ENCODE results near the gene PRR3. TPM values are rescaled to one million over a fixed set of nuclear protein-coding genes. Genes with fewer than 3 reads are reported as not detected.
"Not testable (repeated sequence)": the region's sequence is repeated elsewhere in the genome, so short reads cannot be mapped to it uniquely, and the experiment has no call there.

The PRR3 gene
- polyA plus RNA-seq, 3 donors from 2014 or later = 1.0 to 9.0 (median 3.6) TPM

GRCh38 chr6:30597315-30598144 is 40.4 kb downstream of the PRR3 start:
- H3K4me1 Mint-ChIP-seq = peaks cover 21 to 41% of the 10 kb centered on the region in 2 donors
- peak overlapping the region; percentile 68 to 88 (median 85) for H3K27ac Mint-ChIP-seq
- H3K27me3 Mint-ChIP-seq (ENCODE audit: low read depth in 3 of 3); H3K9me3 Mint-ChIP-seq; H3K4me3 Mint-ChIP-seq: not testable (repeated sequence)
- DNase-seq = peak; percentile 72 to 75 (median 72)
- H3K36me3 Mint-ChIP-seq = peaks cover 2 to 18% (median 3%) of the 10 kb centered on the region in 3 donors

GRCh38 chr6:30598912-30599624 is 42.0 kb downstream of the PRR3 start:
- peak overlapping the region in 2 of 6 donors; percentile 88 to 91 for H3K27ac Mint-ChIP-seq
- peaks cover 0 to 3% (median 0%) of the 10 kb centered on the region in 3 donors for H3K27me3 Mint-ChIP-seq (ENCODE audit: low read depth in 3 of 3)
- no peak overlapping the region for H3K4me3 Mint-ChIP-seq
- DNase-seq = no peak
- peaks cover 27 to 52% of the 10 kb centered on the region in 2 donors for H3K4me1 Mint-ChIP-seq
- no peaks in the 10 kb centered on the region for H3K9me3 Mint-ChIP-seq
- H3K36me3 Mint-ChIP-seq = peaks cover 15 to 30% (median 16%) of the 10 kb centered on the region in 3 donors

GRCh38 chr6:30599625-30600324 is 42.7 kb downstream of the PRR3 start:
- no peak overlapping the region for H3K4me3 Mint-ChIP-seq
- H3K36me3 Mint-ChIP-seq = peaks cover 18 to 37% (median 20%) of the 10 kb centered on the region in 3 donors
- peaks cover under 1 to 2% (median 2%) of the 10 kb centered on the region in 3 donors for H3K27me3 Mint-ChIP-seq (ENCODE audit: low read depth in 3 of 3)
- peak overlapping the region; percentile 60 to 92 (median 83) for H3K27ac Mint-ChIP-seq
- peaks cover 27 to 52% of the 10 kb centered on the region in 2 donors for H3K4me1 Mint-ChIP-seq
- H3K9me3 Mint-ChIP-seq = no peaks in the 10 kb centered on the region
- no peak for DNase-seq

- peaks cover 18 to 42% (median 20%) of the 10 kb centered on the region in 3 donors for H3K36me3 Mint-ChIP-seq
- peak overlapping the region; percentile 49 to 92 (median 73) for H3K27ac Mint-ChIP-seq
- DNase-seq = no peak
- H3K9me3 Mint-ChIP-seq = no peaks in the 10 kb centered on the region
- H3K4me3 Mint-ChIP-seq = peak overlapping the region in 1 of 5 donors; percentile 72
- H3K27me3 Mint-ChIP-seq (ENCODE audit: low read depth in 3 of 3) = peaks cover 2% of the 10 kb centered on the region in 3 donors
- peaks cover 27 to 49% of the 10 kb centered on the region in 2 donors for H3K4me1 Mint-ChIP-seq
These were observed 43.4 kb downstream of the PRR3 start for GRCh38 chr6:30600451-30600961.

- Mint-ChIP-seq H3K36me3 (peaks cover 25 to 50% (median 27%) of the 10 kb centered on the region in 3 donors), H3K27me3 (ENCODE audit: low read depth in 3 of 3) (peaks cover 2 to 4% (median 2%) of the 10 kb centered on the region in 3 donors)
These were observed 44.3 kb downstream of the PRR3 start for GRCh38 chr6:30601436-30601814.

GRCh38 chr6:30601815-30602641 is 44.9 kb downstream of the PRR3 start:
- H3K27ac Mint-ChIP-seq = peak overlapping the region; percentile 60 to 95 (median 88)
- H3K9me3 Mint-ChIP-seq = no peaks in the 10 kb centered on the region
- peaks cover 29 to 50% of the 10 kb centered on the region in 2 donors for H3K4me1 Mint-ChIP-seq
- H3K27me3 Mint-ChIP-seq (ENCODE audit: low read depth in 3 of 3) = peaks cover 2 to 4% (median 2%) of the 10 kb centered on the region in 3 donors
- H3K4me3 Mint-ChIP-seq = peak overlapping the region in 3 of 5 donors; percentile 27 to 72 (median 39)
- H3K36me3 Mint-ChIP-seq = peaks cover 25 to 54% (median 31%) of the 10 kb centered on the region in 3 donors
- no peak for DNase-seq

More at GRCh38 chr6:30601436-30601814, 44.3 kb downstream of the PRR3 start:
- no peaks in the 10 kb centered on the region for H3K9me3 Mint-ChIP-seq
- H3K4me3 Mint-ChIP-seq = peak overlapping the region; percentile 27 to 72 (median 47)
- peak; percentile 45 to 73 (median 53) for DNase-seq
- H3K4me1 Mint-ChIP-seq = peaks cover 27 to 51% of the 10 kb centered on the region in 2 donors
- H3K27ac Mint-ChIP-seq = peak overlapping the region; percentile 60 to 95 (median 88)

- DNase-seq = no peak
- H3K27ac Mint-ChIP-seq = peak overlapping the region in 4 of 6 donors; percentile 49 to 92 (median 60)
- H3K36me3 Mint-ChIP-seq = peaks cover 30 to 62% (median 41%) of the 10 kb centered on the region in 3 donors
- H3K27me3 Mint-ChIP-seq (ENCODE audit: low read depth in 3 of 3) = peaks cover 2 to 4% (median 2%) of the 10 kb centered on the region in 3 donors
- H3K4me3 Mint-ChIP-seq = no peak overlapping the region
- peaks cover 31 to 56% of the 10 kb centered on the region in 2 donors for H3K4me1 Mint-ChIP-seq
- no peaks in the 10 kb centered on the region for H3K9me3 Mint-ChIP-seq
These were observed 46.9 kb downstream of the PRR3 start for GRCh38 chr6:30603961-30604360.

GRCh38 chr6:30610065-30610464 is 53.0 kb downstream of the PRR3 start:
- no peak overlapping the region for H3K4me3 Mint-ChIP-seq
- peaks cover 14 to 36% (median 33%) of the 10 kb centered on the region in 3 donors for H3K36me3 Mint-ChIP-seq
- H3K27me3 Mint-ChIP-seq (ENCODE audit: low read depth in 3 of 3) = peaks cover 3 to 10% (median 8%) of the 10 kb centered on the region in 3 donors
- peaks cover 55 to 77% of the 10 kb centered on the region in 2 donors for H3K4me1 Mint-ChIP-seq
- H3K9me3 Mint-ChIP-seq = no peaks in the 10 kb centered on the region
- DNase-seq = no peak
- H3K27ac Mint-ChIP-seq = peak overlapping the region in 5 of 6 donors; percentile 19 to 100 (median 81)

- H3K36me3 Mint-ChIP-seq = peaks cover 20 to 43% (median 35%) of the 10 kb centered on the region in 3 donors
- no peak for DNase-seq
- peaks cover 0 to 3% (median under 1%) of the 10 kb centered on the region in 6 donors for H3K9me3 Mint-ChIP-seq
- peaks cover 55 to 73% of the 10 kb centered on the region in 2 donors for H3K4me1 Mint-ChIP-seq
- H3K4me3 Mint-ChIP-seq = no peak overlapping the region
- peaks cover 14 to 22% (median 20%) of the 10 kb centered on the region in 3 donors for H3K27me3 Mint-ChIP-seq (ENCODE audit: low read depth in 3 of 3)
- H3K27ac Mint-ChIP-seq = peak overlapping the region; percentile 35 to 100 (median 84)
These were observed 54.2 kb downstream of the PRR3 start for GRCh38 chr6:30611150-30611855.

GRCh38 chr6:30611856-30612194 is 54.7 kb downstream of the PRR3 start:
- Mint-ChIP-seq H3K27ac (peak overlapping the region; percentile 35 to 100 (median 84)), H3K4me3 (peak overlapping the region in 1 of 5 donors; percentile 18), H3K27me3 (ENCODE audit: low read depth in 3 of 3) (peaks cover 19 to 27% (median 24%) of the 10 kb centered on the region in 3 donors), H3K9me3 (peaks cover 0 to 5% (median under 1%) of the 10 kb centered on the region in 6 donors), H3K4me1 (peaks cover 52 to 71% of the 10 kb centered on the region in 2 donors), H3K36me3 (peaks cover 25 to 43% (median 35%) of the 10 kb centered on the region in 3 donors)
- DNase-seq = no peak

- Mint-ChIP-seq H3K9me3 (peaks cover 0 to 9% (median 2%) of the 10 kb centered on the region in 6 donors), H3K4me3 (peak overlapping the region in 1 of 5 donors; percentile 57), H3K4me1 (peaks cover 54 to 70% of the 10 kb centered on the region in 2 donors), H3K27ac (peak overlapping the region; percentile 35 to 100 (median 92)), H3K36me3 (peaks cover 29 to 47% (median 39%) of the 10 kb centered on the region in 3 donors), H3K27me3 (ENCODE audit: low read depth in 3 of 3) (peaks cover 23 to 31% (median 28%) of the 10 kb centered on the region in 3 donors)
- no peak for DNase-seq
These were observed 55.1 kb downstream of the PRR3 start for GRCh38 chr6:30612213-30612612.
